Fibroblast of peridontal ligament (primary cell): ENCODE results near the gene ARHGAP36.

Experiments used
- DNase-seq: peaks from one replicate; pipeline ENCODE4 v3.0.0-alpha.2; 2010; ENCODE audit errors: extremely low read depth

ARHGAP36 gene

GRCh38 chrX:131068945-131069719 lies 11.0 kb downstream of the ARHGAP36 start:
- no peak for DNase-seq

- DNase-seq, result no peak
These were observed 14.9 kb downstream of the ARHGAP36 start for GRCh38 chrX:131072871-131073571.

GRCh38 chrX:131073607-131074006 lies 15.5 kb downstream of the ARHGAP36 start:
- no peak for DNase-seq

DNA sequence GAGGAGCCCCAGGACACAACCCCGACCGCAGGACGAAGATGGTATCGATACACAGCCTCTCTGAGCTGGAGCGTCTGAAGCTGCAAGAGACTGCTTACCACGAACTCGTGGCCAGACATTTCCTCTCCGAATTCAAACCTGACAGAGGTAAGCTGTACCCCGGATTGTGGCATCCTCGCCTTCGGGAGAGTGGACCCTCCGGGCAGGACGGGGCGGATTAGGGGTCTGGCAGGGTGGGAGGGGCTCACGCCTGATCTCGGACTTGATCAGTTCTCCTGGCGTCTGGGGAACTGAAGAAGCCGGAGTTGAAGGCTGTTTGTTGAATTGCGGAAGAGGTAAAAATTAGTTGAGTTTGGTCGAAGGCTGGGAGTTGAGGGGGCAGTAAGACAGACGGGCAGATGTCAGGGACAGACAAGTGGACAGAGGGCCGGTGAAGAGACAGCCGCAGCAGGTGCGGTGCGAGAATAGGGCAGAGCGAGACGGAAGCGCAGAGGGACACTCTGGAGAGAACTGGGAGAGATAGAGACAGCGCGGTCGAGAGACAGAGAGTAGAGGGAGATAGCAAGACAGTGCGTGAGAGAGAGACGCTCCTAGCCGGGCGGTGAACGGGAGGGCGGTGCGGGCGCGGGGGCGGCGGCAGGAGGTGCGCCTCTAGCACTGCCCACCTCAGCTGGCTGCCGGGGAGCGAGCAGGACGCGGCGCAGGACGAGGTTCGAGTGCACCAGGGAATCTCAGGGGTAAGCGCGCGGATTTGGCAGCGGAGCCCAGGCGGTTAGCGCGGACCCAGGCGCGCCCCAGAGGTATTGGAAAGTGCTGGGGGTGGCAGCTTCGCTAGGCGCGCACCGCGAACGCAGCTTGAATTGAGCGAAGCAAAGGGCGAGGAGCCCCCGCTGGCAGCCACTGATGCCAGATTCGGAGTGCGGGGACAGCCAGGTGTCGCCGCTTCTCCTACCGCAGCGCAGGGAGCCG lies 23.9 kb downstream of the ARHGAP36 start:
- no peak for DNase-seq

DNA sequence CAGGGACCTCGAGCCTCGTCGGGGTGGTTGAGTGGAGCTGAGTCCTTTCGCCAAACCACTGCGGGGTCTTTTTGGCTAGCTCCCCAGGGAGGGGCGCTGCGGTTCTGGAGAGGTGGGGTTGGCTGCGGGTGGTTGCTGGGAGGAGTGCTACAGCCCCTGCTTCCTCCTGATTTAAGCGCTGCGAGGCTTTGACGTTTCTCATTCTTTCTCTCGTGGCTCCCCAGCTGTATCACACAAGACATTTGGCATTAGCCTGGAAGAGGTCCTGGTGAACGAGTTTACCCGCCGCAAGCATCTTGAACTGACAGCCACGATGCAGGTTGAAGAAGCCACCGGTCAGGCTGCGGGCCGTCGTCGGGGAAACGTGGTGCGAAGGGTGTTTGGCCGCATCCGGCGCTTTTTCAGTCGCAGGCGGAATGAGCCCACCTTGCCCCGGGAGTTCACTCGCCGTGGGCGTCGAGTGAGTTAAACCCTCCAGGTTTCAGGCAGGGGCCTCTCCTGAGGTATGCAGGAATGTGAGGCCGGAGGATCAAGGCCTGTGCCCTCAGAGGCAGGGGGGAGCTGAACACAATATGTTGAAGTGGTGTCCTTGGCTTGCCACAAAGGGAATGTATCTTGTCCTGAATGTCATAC lies 25.5 kb downstream of the ARHGAP36 start:
- DNase-seq, result no peak

GRCh38 chrX:131084145-131084544 lies 26.0 kb downstream of the ARHGAP36 start:
- DNase-seq, result no peak

DNA sequence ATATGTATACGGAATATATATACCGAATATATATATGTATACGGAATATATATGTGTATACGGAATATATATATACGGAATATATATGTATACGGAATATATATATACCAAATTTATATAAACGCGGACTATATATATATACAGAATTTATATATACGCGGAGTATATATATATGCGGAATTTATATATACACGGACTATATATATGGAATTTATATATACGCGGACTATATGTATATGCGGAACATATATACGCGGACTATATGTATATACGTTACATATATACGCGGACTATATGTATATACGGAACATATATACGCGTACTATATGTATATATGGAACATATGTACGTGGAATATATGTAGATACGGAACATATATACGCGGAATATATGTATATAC lies 78.6 kb downstream of the ARHGAP36 start:
- no peak for DNase-seq

DNA sequence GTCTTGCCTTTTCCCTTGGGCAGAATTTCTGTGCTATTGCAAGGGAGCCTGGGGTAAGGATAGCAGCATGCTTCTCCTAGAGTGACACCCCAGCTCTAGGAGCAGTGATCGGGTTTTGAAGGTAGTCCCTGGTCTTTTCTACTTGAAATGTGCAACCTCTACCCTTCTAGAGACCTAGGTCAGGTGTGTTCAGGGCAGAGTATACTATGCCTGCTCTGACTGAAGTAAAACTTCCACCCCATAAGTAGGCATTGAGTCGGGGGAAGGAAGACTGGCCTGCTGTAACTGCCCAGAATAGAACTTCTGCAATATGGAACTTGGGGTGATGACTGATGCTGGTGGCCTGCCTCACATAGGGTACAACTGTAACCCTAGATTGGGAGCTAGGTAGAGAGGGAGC lies 80.9 kb downstream of the ARHGAP36 start:
- DNase-seq, result no peak
